HL-60 (cell line): ENCODE results near the gene WEE2.

ENCODE experiments used
- DNase-seq, 2 experiments: peaks; one replicate each; pipeline ENCODE4 v3.0.0-alpha.2; 2010 to 2020; ENCODE audit warnings: low read depth in 1 of 2, low spot score in 1 of 2
- H3K27ac ChIP-seq: fragments of 250-450 bp; sonication (Bioruptor Pico); replicated peaks from 2 replicates; pipeline ENCODE4 v1.5.1; 2020; ENCODE audit warnings: mild to moderate bottlenecking, moderate library complexity
- H3K27me3 ChIP-seq: fragments of 250-450 bp; sonication (Bioruptor Pico); 2 replicates; pipeline ENCODE4 v1.5.1; 2021; ENCODE audit warnings: mild to moderate bottlenecking, moderate library complexity; ENCODE audit not compliant: insufficient read depth, poor library complexity, severe bottlenecking
- H3K4me3 ChIP-seq: replicated peaks from 2 replicates; pipeline ENCODE4 v1.5.1; 2011; ENCODE audit warnings: mild to moderate bottlenecking, control low read depth, low read length; ENCODE audit not compliant: insufficient read depth
- GABPA ChIP-seq: IDR thresholded peaks from 2 replicates; pipeline ENCODE4 v1.6.1; 2012; ENCODE audit warnings: low read depth
- POLR2AphosphoS5 ChIP-seq: IDR thresholded peaks from 2 replicates; pipeline ENCODE4 v1.6.1; 2012; ENCODE audit warnings: low read depth
- SPI1 ChIP-seq: IDR thresholded peaks from 2 replicates; pipeline ENCODE4 v1.6.1; 2012; ENCODE audit warnings: low read depth, mild to moderate bottlenecking, borderline replicate concordance
- TF ChIP-seq, protein P1 (sequence below): IDR thresholded peaks from 2 replicates; pipeline ENCODE4 v1.6.1; 2012; ENCODE audit warnings: low read depth; ENCODE audit not compliant: insufficient replicate concordance
- TF ChIP-seq, protein P2 (sequence below): IDR thresholded peaks from one replicate; pipeline ENCODE4 v1.5.1; 2011; ENCODE audit warnings: low read length, control low read depth, inconsistent platforms; ENCODE audit not compliant: insufficient read depth

The WEE2 gene

GRCh38 chr7:141710301-141710700 lies 2.1 kb downstream of the WEE2 start:
- DNase-seq: no peak

DNA sequence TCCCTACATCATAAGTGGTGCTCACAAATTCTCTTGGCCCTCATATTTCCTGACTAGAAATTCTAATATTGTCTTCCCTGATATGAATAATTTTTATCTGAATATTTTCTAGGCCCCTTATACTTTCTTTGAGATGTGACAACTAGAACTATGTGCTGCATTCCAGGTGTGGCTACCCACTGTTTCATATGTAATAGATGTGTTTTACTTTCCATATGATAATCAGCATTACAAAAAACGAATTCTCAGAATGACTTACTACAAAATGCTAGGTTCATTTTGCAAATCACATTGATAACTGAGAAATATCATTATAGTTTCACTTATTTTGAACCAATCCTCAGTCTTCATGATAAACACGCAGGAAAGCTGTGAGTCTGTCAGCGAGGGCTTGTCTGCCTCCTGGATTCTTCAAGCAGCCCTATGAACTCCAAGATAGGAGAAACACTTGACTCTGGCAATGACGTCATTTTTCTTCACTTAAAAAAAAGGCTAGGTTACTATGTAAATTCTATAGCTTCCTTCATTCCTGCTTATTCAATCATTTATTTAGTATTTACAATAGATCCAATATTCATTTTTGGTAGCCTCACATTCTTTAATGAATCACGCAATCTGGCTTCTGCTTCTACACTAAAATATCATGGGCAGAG lies 4.6 kb downstream of the WEE2 start:
- no peak overlapping the region for H3K4me3 ChIP-seq
- no peak for DNase-seq
- H3K27me3 ChIP-seq: no peaks in the 10 kb centered on the region
- no peak for TF ChIP-seq SPI1
- H3K27ac ChIP-seq: no peak overlapping the region

More at GRCh38 chr7:141710301-141710700, 2.1 kb downstream of the WEE2 start:
- Histone ChIP-seq H3K27me3 (no peaks in the 10 kb centered on the region), H3K27ac (no peak overlapping the region), H3K4me3 (no peak overlapping the region)
- TF ChIP-seq POLR2AphosphoS5: no peak
- no peak for TF ChIP-seq SPI1
- TF ChIP-seq GABPA: no peak
- TF ChIP-seq, protein P1, sequence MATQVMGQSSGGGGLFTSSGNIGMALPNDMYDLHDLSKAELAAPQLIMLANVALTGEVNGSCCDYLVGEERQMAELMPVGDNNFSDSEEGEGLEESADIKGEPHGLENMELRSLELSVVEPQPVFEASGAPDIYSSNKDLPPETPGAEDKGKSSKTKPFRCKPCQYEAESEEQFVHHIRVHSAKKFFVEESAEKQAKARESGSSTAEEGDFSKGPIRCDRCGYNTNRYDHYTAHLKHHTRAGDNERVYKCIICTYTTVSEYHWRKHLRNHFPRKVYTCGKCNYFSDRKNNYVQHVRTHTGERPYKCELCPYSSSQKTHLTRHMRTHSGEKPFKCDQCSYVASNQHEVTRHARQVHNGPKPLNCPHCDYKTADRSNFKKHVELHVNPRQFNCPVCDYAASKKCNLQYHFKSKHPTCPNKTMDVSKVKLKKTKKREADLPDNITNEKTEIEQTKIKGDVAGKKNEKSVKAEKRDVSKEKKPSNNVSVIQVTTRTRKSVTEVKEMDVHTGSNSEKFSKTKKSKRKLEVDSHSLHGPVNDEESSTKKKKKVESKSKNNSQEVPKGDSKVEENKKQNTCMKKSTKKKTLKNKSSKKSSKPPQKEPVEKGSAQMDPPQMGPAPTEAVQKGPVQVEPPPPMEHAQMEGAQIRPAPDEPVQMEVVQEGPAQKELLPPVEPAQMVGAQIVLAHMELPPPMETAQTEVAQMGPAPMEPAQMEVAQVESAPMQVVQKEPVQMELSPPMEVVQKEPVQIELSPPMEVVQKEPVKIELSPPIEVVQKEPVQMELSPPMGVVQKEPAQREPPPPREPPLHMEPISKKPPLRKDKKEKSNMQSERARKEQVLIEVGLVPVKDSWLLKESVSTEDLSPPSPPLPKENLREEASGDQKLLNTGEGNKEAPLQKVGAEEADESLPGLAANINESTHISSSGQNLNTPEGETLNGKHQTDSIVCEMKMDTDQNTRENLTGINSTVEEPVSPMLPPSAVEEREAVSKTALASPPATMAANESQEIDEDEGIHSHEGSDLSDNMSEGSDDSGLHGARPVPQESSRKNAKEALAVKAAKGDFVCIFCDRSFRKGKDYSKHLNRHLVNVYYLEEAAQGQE: no peak

GRCh38 chr7:141713890-141714289 lies 5.7 kb downstream of the WEE2 start:
- Histone ChIP-seq H3K27ac (no peak overlapping the region), H3K4me3 (no peak overlapping the region), H3K27me3 (no peaks in the 10 kb centered on the region)
- no peak for DNase-seq
- TF ChIP-seq GABPA: no peak
- no peak for TF ChIP-seq POLR2AphosphoS5
- TF ChIP-seq, protein P1: no peak
- TF ChIP-seq, protein P2, sequence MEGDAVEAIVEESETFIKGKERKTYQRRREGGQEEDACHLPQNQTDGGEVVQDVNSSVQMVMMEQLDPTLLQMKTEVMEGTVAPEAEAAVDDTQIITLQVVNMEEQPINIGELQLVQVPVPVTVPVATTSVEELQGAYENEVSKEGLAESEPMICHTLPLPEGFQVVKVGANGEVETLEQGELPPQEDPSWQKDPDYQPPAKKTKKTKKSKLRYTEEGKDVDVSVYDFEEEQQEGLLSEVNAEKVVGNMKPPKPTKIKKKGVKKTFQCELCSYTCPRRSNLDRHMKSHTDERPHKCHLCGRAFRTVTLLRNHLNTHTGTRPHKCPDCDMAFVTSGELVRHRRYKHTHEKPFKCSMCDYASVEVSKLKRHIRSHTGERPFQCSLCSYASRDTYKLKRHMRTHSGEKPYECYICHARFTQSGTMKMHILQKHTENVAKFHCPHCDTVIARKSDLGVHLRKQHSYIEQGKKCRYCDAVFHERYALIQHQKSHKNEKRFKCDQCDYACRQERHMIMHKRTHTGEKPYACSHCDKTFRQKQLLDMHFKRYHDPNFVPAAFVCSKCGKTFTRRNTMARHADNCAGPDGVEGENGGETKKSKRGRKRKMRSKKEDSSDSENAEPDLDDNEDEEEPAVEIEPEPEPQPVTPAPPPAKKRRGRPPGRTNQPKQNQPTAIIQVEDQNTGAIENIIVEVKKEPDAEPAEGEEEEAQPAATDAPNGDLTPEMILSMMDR: no peak
- no peak for TF ChIP-seq SPI1

DNA sequence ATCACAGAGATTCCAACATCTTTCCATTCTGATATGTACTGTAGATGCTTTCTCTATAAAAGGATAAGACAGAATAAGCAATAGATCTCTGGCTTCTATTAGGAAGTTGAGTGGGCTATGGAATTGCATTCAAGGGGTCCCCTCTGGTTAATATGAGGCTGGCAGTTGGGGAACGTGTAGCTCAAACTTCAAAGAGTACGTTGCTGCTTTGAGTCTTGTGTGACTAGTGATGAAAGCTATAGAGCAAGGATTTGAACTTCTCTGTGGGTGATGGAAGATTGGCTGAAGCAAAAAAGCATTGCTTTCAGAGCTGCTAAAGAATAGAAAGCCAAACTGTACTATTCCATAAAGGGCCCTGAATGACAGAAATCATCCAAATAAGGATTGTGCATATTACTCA lies 6.4 kb downstream of the WEE2 start:
- no peak overlapping the region for H3K4me3 ChIP-seq
- TF ChIP-seq SPI1 (no peak), GABPA (no peak), POLR2AphosphoS5 (no peak)
- TF ChIP-seq, protein P1: no peak
- TF ChIP-seq, protein P2: no peak
- DNase-seq: no peak
- H3K27me3 ChIP-seq: no peaks in the 10 kb centered on the region
- H3K27ac ChIP-seq: no peak overlapping the region
